ENCODE results near the gene ASIC2.

DNA sequence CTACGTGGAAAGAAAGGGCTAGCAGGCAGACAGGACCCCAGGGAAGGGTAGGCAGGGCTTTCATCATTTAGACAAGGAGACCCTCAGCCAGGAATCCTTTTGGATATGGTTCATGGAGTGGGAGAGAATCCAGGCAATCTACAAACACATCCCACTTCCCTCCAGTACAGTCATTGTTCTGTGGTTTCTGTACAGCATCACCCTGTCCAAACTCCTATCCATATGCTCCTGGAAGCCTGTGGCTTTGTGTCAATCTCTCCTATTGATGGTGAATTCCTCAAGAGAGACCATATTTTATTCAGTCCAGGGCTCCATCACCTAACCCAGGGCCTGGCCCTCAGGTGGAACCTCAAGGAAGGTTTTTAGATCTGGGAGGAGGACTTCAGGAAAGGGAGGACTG lies 202.3 kb downstream of the ASIC2 start:
- TF ChIP-seq, protein P1, sequence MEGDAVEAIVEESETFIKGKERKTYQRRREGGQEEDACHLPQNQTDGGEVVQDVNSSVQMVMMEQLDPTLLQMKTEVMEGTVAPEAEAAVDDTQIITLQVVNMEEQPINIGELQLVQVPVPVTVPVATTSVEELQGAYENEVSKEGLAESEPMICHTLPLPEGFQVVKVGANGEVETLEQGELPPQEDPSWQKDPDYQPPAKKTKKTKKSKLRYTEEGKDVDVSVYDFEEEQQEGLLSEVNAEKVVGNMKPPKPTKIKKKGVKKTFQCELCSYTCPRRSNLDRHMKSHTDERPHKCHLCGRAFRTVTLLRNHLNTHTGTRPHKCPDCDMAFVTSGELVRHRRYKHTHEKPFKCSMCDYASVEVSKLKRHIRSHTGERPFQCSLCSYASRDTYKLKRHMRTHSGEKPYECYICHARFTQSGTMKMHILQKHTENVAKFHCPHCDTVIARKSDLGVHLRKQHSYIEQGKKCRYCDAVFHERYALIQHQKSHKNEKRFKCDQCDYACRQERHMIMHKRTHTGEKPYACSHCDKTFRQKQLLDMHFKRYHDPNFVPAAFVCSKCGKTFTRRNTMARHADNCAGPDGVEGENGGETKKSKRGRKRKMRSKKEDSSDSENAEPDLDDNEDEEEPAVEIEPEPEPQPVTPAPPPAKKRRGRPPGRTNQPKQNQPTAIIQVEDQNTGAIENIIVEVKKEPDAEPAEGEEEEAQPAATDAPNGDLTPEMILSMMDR (IDR thresholded peaks at IDR 0.05; ENCODE audit: extremely low read depth in 1 of 2, insufficient read depth in 1 of 2, low read depth in 1 of 2, low read length in 2 of 2), result no peak
- no peak for TF ChIP-seq JUN (IDR thresholded peaks at IDR 0.05; ENCODE audit: borderline replicate concordance, insufficient read depth, insufficient read length, low read depth)
- TF ChIP-seq MYC (IDR thresholded peaks at IDR 0.05; ENCODE audit: low read depth, low read length), result no peak
- TF ChIP-seq POLR2AphosphoS5 (IDR thresholded peaks at IDR 0.05; ENCODE audit: insufficient read depth, low read depth, low read length), result no peak
- TF ChIP-seq POLR2A (IDR thresholded peaks at IDR 0.05; ENCODE audit: low read depth, low read length), result no peak
- TF ChIP-seq, protein P2, sequence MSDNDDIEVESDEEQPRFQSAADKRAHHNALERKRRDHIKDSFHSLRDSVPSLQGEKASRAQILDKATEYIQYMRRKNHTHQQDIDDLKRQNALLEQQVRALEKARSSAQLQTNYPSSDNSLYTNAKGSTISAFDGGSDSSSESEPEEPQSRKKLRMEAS (IDR thresholded peaks at IDR 0.05; ENCODE audit: insufficient read depth, insufficient read length), result no peak
- TF ChIP-seq EZH2 (IDR thresholded peaks at IDR 0.05; ENCODE audit: borderline replicate concordance, low read depth, low read length, severe bottlenecking), result no peak
- TF ChIP-seq GATA2 (IDR thresholded peaks at IDR 0.05; ENCODE audit: insufficient read depth, insufficient read length, low read depth, low read length), result no peak

Data from endothelial cell of umbilical vein (primary cell).